IMR-90 (cell line): ENCODE data around the gene SLC6A13. TPM values are rescaled to one million over a fixed set of nuclear protein-coding genes. Genes with fewer than 3 reads are reported as not detected.

Source experiments
- ATAC-seq: fragments of 200-7000 bp; cut with Tn5 transposase; 2 replicates; pipeline ENCODE4 v1.9.1; 2020; ENCODE audit warnings: low read depth, mild to moderate bottlenecking, moderate library complexity
- BruUV-seq: library from RNA; stranded (reverse); fragments of 400-500 nt; replicated peaks from 2 replicates; lab custom pipeline; 2021; lab: Mats Ljungman, UMichigan
- CTCF ChIA-PET: fragments of 300-600 bp; formaldehyde crosslinking; extraction: SDS; loops from one replicate; lab custom pipeline; 2021; ENCODE audit warnings: antibody characterized with exemption; lab: Yijun Ruan, JAX
- POLR2A ChIA-PET: fragments of 300-600 bp; sonication (Branson Sonifier 250); formaldehyde crosslinking; loops from one replicate; lab custom pipeline; 2022; ENCODE audit warnings: antibody characterized with exemption; ENCODE audit not compliant: unreplicated experiment; lab: Charles Lee
- DNase-seq: peaks from one replicate; pipeline ENCODE4 v3.0.0; 2013
- H2AFZ ChIP-seq: replicated peaks from 2 replicates; pipeline ENCODE3; 2013; ENCODE audit warnings: low read length, mild to moderate bottlenecking; ENCODE audit not compliant: poor library complexity
- H2AK5ac ChIP-seq: 2 replicates; pipeline ENCODE4 v1.6.1; 2013; ENCODE audit warnings: low read depth, low read length, inconsistent platforms
- H2AK9ac ChIP-seq: replicated peaks from 2 replicates; pipeline ENCODE3; 2013; ENCODE audit warnings: mild to moderate bottlenecking, low read depth, low read length, moderate library complexity; ENCODE audit not compliant: poor library complexity
- H2BK120ac ChIP-seq: 2 replicates; pipeline ENCODE4 v1.6.1; 2013; ENCODE audit warnings: low read depth, low read length, inconsistent platforms
- H2BK15ac ChIP-seq: 3 replicates; pipeline ENCODE4 v1.6.1; 2013; ENCODE audit warnings: low read depth, low read length, inconsistent platforms
- H2BK20ac ChIP-seq: 2 replicates; pipeline ENCODE4 v1.6.1; 2013; ENCODE audit warnings: low read depth, mild to moderate bottlenecking, inconsistent platforms, low read length, moderate library complexity
- H2BK5ac ChIP-seq: 2 replicates; pipeline ENCODE4 v1.6.1; 2013; ENCODE audit warnings: mild to moderate bottlenecking, low read depth, low read length, inconsistent platforms; ENCODE audit not compliant: poor library complexity, severe bottlenecking
- H3K14ac ChIP-seq: replicated peaks from 2 replicates; pipeline ENCODE4 v1.6.1; 2013; ENCODE audit warnings: low read depth, low read length, inconsistent platforms
- H3K18ac ChIP-seq: 2 replicates; pipeline ENCODE4 v1.6.1; 2013; ENCODE audit warnings: low read depth, low read length, control low read depth
- H3K23ac ChIP-seq: 2 replicates; pipeline ENCODE4 v1.6.1; 2013; ENCODE audit warnings: low read depth, low read length, inconsistent platforms
- H3K27ac ChIP-seq: 2 replicates; pipeline ENCODE4 v1.5.1; 2013; ENCODE audit warnings: mild to moderate bottlenecking, control low read depth, low read length; ENCODE audit not compliant: insufficient read depth
- H3K27me3 ChIP-seq: 2 replicates; pipeline ENCODE4 v1.6.1; 2013; ENCODE audit warnings: low read length; ENCODE audit not compliant: control insufficient read depth, insufficient read depth
- H3K36me3 ChIP-seq: 2 replicates; pipeline ENCODE4 v1.6.1; 2013; ENCODE audit warnings: low read length, mixed read lengths; ENCODE audit not compliant: control insufficient read depth, insufficient read depth
- H3K4ac ChIP-seq: 2 replicates; pipeline ENCODE4 v1.6.1; 2013; ENCODE audit warnings: low read depth, low read length, inconsistent platforms
- H3K4me1 ChIP-seq: 2 replicates; pipeline ENCODE4 v1.6.1; 2013; ENCODE audit warnings: low read length, mixed read lengths; ENCODE audit not compliant: control insufficient read depth, insufficient read depth
- H3K4me2 ChIP-seq: 2 replicates; pipeline ENCODE4 v1.6.1; 2013; ENCODE audit warnings: low read depth, mild to moderate bottlenecking, control low read depth, low read length, moderate library complexity
- H3K4me3 ChIP-seq: 2 replicates; pipeline ENCODE4 v1.5.1; 2013; ENCODE audit warnings: low read depth, mild to moderate bottlenecking, control low read depth, low read length, moderate library complexity; ENCODE audit not compliant: insufficient read depth
- H3K56ac ChIP-seq: 2 replicates; pipeline ENCODE4 v1.6.1; 2013; ENCODE audit warnings: low read length, inconsistent platforms; ENCODE audit not compliant: insufficient read depth; ENCODE audit errors: extremely low read depth
- H3K79me1 ChIP-seq, 2 experiments: 2 replicates each; pipeline ENCODE4 v1.6.1; 2013; ENCODE audit warnings: low read length in 2 of 2, inconsistent platforms in 1 of 2, low read depth in 1 of 2
- H3K9ac ChIP-seq: 2 replicates; pipeline ENCODE4 v1.6.1; 2013; ENCODE audit warnings: low read depth, low read length, control low read depth
- H3K9me1 ChIP-seq: 2 replicates; pipeline ENCODE4 v1.6.1; 2013; ENCODE audit warnings: low read length, inconsistent platforms; ENCODE audit not compliant: insufficient read depth
- H3K9me3 ChIP-seq: 2 replicates; pipeline ENCODE4 v1.6.1; 2013; ENCODE audit warnings: low read length; ENCODE audit not compliant: control insufficient read depth, insufficient read depth
- H4K20me1 ChIP-seq: 2 replicates; pipeline ENCODE4 v1.6.1; 2013; ENCODE audit warnings: low read length, inconsistent platforms; ENCODE audit not compliant: insufficient read depth
- H4K5ac ChIP-seq: 2 replicates; pipeline ENCODE4 v1.6.1; 2013; ENCODE audit warnings: mild to moderate bottlenecking, low read depth, low read length, control low read depth
- H4K8ac ChIP-seq, 2 experiments: 2 replicates each; pipeline ENCODE4 v1.6.1; 2013; ENCODE audit warnings: low read depth in 2 of 2, low read length in 2 of 2, control low read depth in 1 of 2, inconsistent platforms in 1 of 2
- H4K91ac ChIP-seq: 2 replicates; pipeline ENCODE4 v1.6.1; 2013; ENCODE audit warnings: low read depth, low read length, inconsistent platforms; ENCODE audit not compliant: insufficient read depth
- CEBPB ChIP-seq: IDR thresholded peaks from 2 replicates; pipeline ENCODE4 v1.6.1; 2012; ENCODE audit warnings: low read depth, low read length, improper control_type of control experiment
- FOS ChIP-seq: fragments of 150-350 bp; IDR thresholded peaks from 2 replicates; pipeline ENCODE4 v1.6.1; 2016; ENCODE audit warnings: low read depth, low read length
- MAFK ChIP-seq: IDR thresholded peaks from 2 replicates; pipeline ENCODE4 v1.6.1; 2012; ENCODE audit warnings: low read depth, low read length, improper control_type of control experiment
- dilution Hi-C: fragments of 300-500 bp; cut with HindIII; formaldehyde crosslinking; loops from one replicate; pipeline ENCODE4 v1.14.3; 2018; ENCODE audit warnings: low sequenced_read_pairs; ENCODE audit not compliant: unreplicated experiment
- in situ Hi-C: fragments of 300-500 bp; cut with MboI; formaldehyde crosslinking; loops from 3 replicates; pipeline ENCODE4 v1.14.3; 2019; ENCODE audit warnings: low sequenced_read_pairs, inconsistent platforms, mixed read lengths
- intact Hi-C: fragments of 100-400 bp; cut with micrococcal nuclease; formaldehyde crosslinking; loops from 2 replicates; pipeline ENCODE4 v1.10.0; 2022
- polyA plus RNA-seq, 3 experiments: library from polyadenylated mRNA; depleted of rRNA; stranded (reverse); fragments of >200 nt; gene quantifications; 2 replicates each; pipeline ENCODE4 v1.2.3, GENCODE V29; 2012; ENCODE audit warnings: low replicate concordance in 1 of 3
- total RNA-seq: library from RNA; depleted of rRNA; stranded (reverse); fragments of >200 nt; gene quantifications from 2 replicates; pipeline ENCODE4 v1.2.3, GENCODE V29; 2012
- TF ChIP-seq, protein P1 (sequence below): fragments of 150-350 bp; IDR thresholded peaks from 2 replicates; pipeline ENCODE4 v1.6.1; 2017; ENCODE audit warnings: mild to moderate bottlenecking, antibody characterized with exemption, low read length, low read depth
- TF ChIP-seq, protein P2 (sequence below): fragments of 150-350 bp; IDR thresholded peaks from 2 replicates; pipeline ENCODE4 v1.6.1; 2016; ENCODE audit warnings: low read depth, mild to moderate bottlenecking, low read length, moderate library complexity, borderline replicate concordance

Gene SLC6A13
- total and polyA plus RNA-seq, 2 of the 4 experiments (the other 2 are of a cell fraction) = under 0.01 to 0.10 TPM

GRCh38 chr12:262113-262512 lies 523 bp downstream of the SLC6A13 start:
- no peak overlapping the region for H3K4ac ChIP-seq
- H2BK15ac ChIP-seq = no peak overlapping the region
- H3K9me3 ChIP-seq = no peaks in the 10 kb centered on the region
- H3K4me1 ChIP-seq = no peaks in the 10 kb centered on the region
- peaks cover 4% of the 10 kb centered on the region; the same call in 1 of the 2 replicates for H3K9me1 ChIP-seq
- no TSS peak for BruUV-seq
- H4K91ac ChIP-seq = no peak overlapping the region
- peaks cover 40% of the 10 kb centered on the region for H3K27me3 ChIP-seq
- H3K56ac ChIP-seq = no peak overlapping the region
- DNase-seq (no peak), ATAC-seq (no peak)
- H2AK9ac ChIP-seq = no peak overlapping the region
- H3K4me2 ChIP-seq = no peak overlapping the region
- no peak overlapping the region for H4K5ac ChIP-seq
- intact Hi-C loops = no loop called here
- H3K14ac ChIP-seq = no peak overlapping the region
- H2BK5ac ChIP-seq = no peak overlapping the region
- no peak for TF ChIP-seq FOS
- TF ChIP-seq, protein P1, sequence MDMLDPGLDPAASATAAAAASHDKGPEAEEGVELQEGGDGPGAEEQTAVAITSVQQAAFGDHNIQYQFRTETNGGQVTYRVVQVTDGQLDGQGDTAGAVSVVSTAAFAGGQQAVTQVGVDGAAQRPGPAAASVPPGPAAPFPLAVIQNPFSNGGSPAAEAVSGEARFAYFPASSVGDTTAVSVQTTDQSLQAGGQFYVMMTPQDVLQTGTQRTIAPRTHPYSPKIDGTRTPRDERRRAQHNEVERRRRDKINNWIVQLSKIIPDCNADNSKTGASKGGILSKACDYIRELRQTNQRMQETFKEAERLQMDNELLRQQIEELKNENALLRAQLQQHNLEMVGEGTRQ = no peak
- TF ChIP-seq CEBPB = no peak
- TF ChIP-seq MAFK = no peak
- TF ChIP-seq, protein P2, sequence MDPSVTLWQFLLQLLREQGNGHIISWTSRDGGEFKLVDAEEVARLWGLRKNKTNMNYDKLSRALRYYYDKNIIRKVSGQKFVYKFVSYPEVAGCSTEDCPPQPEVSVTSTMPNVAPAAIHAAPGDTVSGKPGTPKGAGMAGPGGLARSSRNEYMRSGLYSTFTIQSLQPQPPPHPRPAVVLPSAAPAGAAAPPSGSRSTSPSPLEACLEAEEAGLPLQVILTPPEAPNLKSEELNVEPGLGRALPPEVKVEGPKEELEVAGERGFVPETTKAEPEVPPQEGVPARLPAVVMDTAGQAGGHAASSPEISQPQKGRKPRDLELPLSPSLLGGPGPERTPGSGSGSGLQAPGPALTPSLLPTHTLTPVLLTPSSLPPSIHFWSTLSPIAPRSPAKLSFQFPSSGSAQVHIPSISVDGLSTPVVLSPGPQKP = no peak
- no peak overlapping the region for H4K8ac ChIP-seq
- no peak overlapping the region for H2AK5ac ChIP-seq
- CTCF ChIA-PET = no interaction called here
- H2BK20ac ChIP-seq = no peak overlapping the region
- H3K23ac ChIP-seq = no peak overlapping the region
- H3K36me3 ChIP-seq = no peaks in the 10 kb centered on the region
- no peak overlapping the region for H3K18ac ChIP-seq
- no peak overlapping the region for H2BK120ac ChIP-seq
- no peak overlapping the region for H3K4me3 ChIP-seq
- in situ Hi-C loops = no loop called here
- no peak overlapping the region for H2AFZ ChIP-seq
- no peaks in the 10 kb centered on the region for H4K20me1 ChIP-seq
- H3K27ac ChIP-seq = no peak overlapping the region
- POLR2A ChIA-PET = no interaction called here
- no peaks in the 10 kb centered on the region for H3K79me1 ChIP-seq
- no peak overlapping the region for H3K9ac ChIP-seq
- dilution Hi-C loops = no loop called here
